A549 (cell line): ENCODE measurements around the gene SLC39A11. TPM values are rescaled to one million over a fixed set of nuclear protein-coding genes. Genes with fewer than 3 reads are reported as not detected.

Source experiments
- ATAC-seq, 2 experiments: fragments of 200-7000 bp in 1 of 2; fragments of >200 bp in 1 of 2; cut with Nextera tagmentation in 1 of 2; cut with Tn5 transposase in 1 of 2; 3 replicates each; pipeline versions ENCODE4 v1.8.0 to v1.9.1; 2018 to 2020; ENCODE audit warnings: mild to moderate bottlenecking in 1 of 2, moderate library complexity in 1 of 2
- CTCF ChIA-PET: fragments of 300-600 bp; sonication (Branson Sonifier 250); formaldehyde crosslinking; extraction: SDS; loops from one replicate; lab custom pipeline; 2021; ENCODE audit warnings: antibody characterized with exemption, inconsistent platforms; lab: Yijun Ruan, JAX
- POLR2A ChIA-PET: fragments of 350-600 bp; formaldehyde crosslinking; extraction: SDS; loops from one replicate; lab custom pipeline; 2021; ENCODE audit warnings: antibody characterized with exemption, inconsistent platforms; lab: Yijun Ruan, JAX
- DNase-seq, 2 experiments: peaks; one replicate each; pipeline versions ENCODE4 v3.0.0 to v3.0.0-alpha.2; 2011 to 2016; ENCODE audit warnings: low read depth in 1 of 2, low spot score in 1 of 2
- FAIRE-seq: peaks from 2 replicates; lab custom pipeline; 2011; peaks lifted over from hg19 to GRCh38; lab: Jason Lieb, UNC
- H3K27ac ChIP-seq, 2 experiments: fragments of >200 bp; sonication (Bioruptor Twin); formaldehyde crosslinking; 3 replicates each; pipeline ENCODE4 v1.5.1; 2016 to 2017
- H3K4me1 ChIP-seq: fragments of >200 bp; sonication (Bioruptor Twin); formaldehyde crosslinking; 3 replicates; pipeline ENCODE4 v1.6.1; 2016
- H3K4me2 ChIP-seq: fragments of >200 bp; sonication (Bioruptor Twin); formaldehyde crosslinking; 3 replicates; pipeline ENCODE4 v1.6.1; 2016
- H3K4me3 ChIP-seq: fragments of >200 bp; sonication (Bioruptor Twin); formaldehyde crosslinking; 3 replicates; pipeline ENCODE4 v1.5.1; 2016
- H3K9me3 ChIP-seq: fragments of >200 bp; sonication (Bioruptor Twin); formaldehyde crosslinking; 3 replicates; pipeline ENCODE4 v1.6.1; 2016
- BHLHE40 ChIP-seq: IDR thresholded peaks from 2 replicates; pipeline ENCODE4 v1.6.1; 2012; ENCODE audit warnings: low read depth, low read length, inconsistent platforms
- CEBPB ChIP-seq, 2 experiments: fragments of >200 bp in 1 of 2; sonication (Bioruptor Twin) in 1 of 2; formaldehyde crosslinking in 1 of 2; IDR thresholded peaks; 2 replicates each; pipeline ENCODE4 v1.6.1; 2012 to 2016
- CHD2 ChIP-seq: fragments of 150-350 bp; IDR thresholded peaks from 2 replicates; pipeline ENCODE4 v1.6.1; 2014; ENCODE audit warnings: low read length; ENCODE audit not compliant: partially characterized antibody
- ESRRA ChIP-seq: fragments of 150-350 bp; IDR thresholded peaks from 2 replicates; pipeline ENCODE4 v1.6.1; 2014; ENCODE audit warnings: mild to moderate bottlenecking, low read length, borderline replicate concordance
- FOSL2 ChIP-seq, 2 experiments: fragments of 450-650 bp in 1 of 2; fragments of >200 bp in 1 of 2; sonication (Bioruptor Twin) in 1 of 2; formaldehyde crosslinking; IDR thresholded peaks; 2 replicates each; pipeline versions ENCODE4 v1.5.0 to v1.6.1; 2016 to 2020; ENCODE audit warnings: mild to moderate bottlenecking in 1 of 2, moderate library complexity in 1 of 2
- HEYL ChIP-seq: fragments of 250-450 bp; sonication (Bioruptor Pico); IDR thresholded peaks from 2 replicates; pipeline ENCODE4 v1.8.0; 2021; ENCODE audit warnings: mild to moderate bottlenecking, moderate library complexity
- HOXA7 ChIP-seq: fragments of 250-450 bp; sonication (Bioruptor Pico); IDR thresholded peaks from 2 replicates; pipeline ENCODE4 v1.5.0; 2020; ENCODE audit warnings: mild to moderate bottlenecking, moderate library complexity
- HOXB13 ChIP-seq: fragments of 250-450 bp; sonication (Bioruptor Pico); IDR thresholded peaks from 2 replicates; pipeline ENCODE4 v1.5.0; 2020; ENCODE audit warnings: low read depth, mild to moderate bottlenecking, moderate library complexity
- JUN ChIP-seq, 2 experiments: fragments of >200 bp; sonication (Bioruptor Twin); formaldehyde crosslinking; IDR thresholded peaks; 2 replicates in 1 of 2; 3 replicates in 1 of 2; pipeline ENCODE4 v1.6.1; 2016 to 2017
- KDM1A ChIP-seq: fragments of 200-600 bp; sonication (generic); IDR thresholded peaks from 2 replicates; pipeline ENCODE4 v1.6.1; 2016; ENCODE audit warnings: low read depth, mild to moderate bottlenecking
- MAFK ChIP-seq: fragments of 450-650 bp; IDR thresholded peaks from 2 replicates; pipeline ENCODE4 v1.6.1; 2014; ENCODE audit not compliant: partially characterized antibody
- NFE2L2 ChIP-seq: fragments of 150-350 bp; conservative IDR thresholded peaks from 2 replicates; pipeline ENCODE4 v1.6.1; 2014; ENCODE audit warnings: low read length
- NR3C1 ChIP-seq: fragments of >200 bp; sonication (Bioruptor Twin); formaldehyde crosslinking; IDR thresholded peaks from 3 replicates; pipeline ENCODE4 v1.6.1; 2017
- RAD21 ChIP-seq, 2 experiments: fragments of >200 bp in 1 of 2; sonication (Bioruptor Twin) in 1 of 2; formaldehyde crosslinking in 1 of 2; IDR thresholded peaks in 1 of 2; conservative IDR thresholded peaks in 1 of 2; 2 replicates in 1 of 2; 3 replicates in 1 of 2; pipeline ENCODE4 v1.6.1; 2012 to 2018; ENCODE audit warnings: inconsistent platforms in 1 of 2
- RARB ChIP-seq: fragments of 250-450 bp; sonication (Bioruptor Pico); IDR thresholded peaks from 2 replicates; pipeline ENCODE4 v1.8.0; 2021; ENCODE audit warnings: mild to moderate bottlenecking, moderate library complexity
- RCOR1 ChIP-seq: fragments of 150-350 bp; IDR thresholded peaks from 2 replicates; pipeline ENCODE4 v1.6.1; 2014; ENCODE audit warnings: antibody characterized with exemption, low read length, low read depth
- TP53 ChIP-seq: fragments of 250-450 bp; sonication (Bioruptor Pico); IDR thresholded peaks from 2 replicates; pipeline ENCODE4 v1.5.0; 2021; ENCODE audit warnings: mild to moderate bottlenecking, moderate library complexity
- ZC3H11A ChIP-seq: fragments of 450-650 bp; IDR thresholded peaks from 2 replicates; pipeline ENCODE4 v1.6.1; 2014; ENCODE audit warnings: antibody characterized with exemption, mild to moderate bottlenecking
- ZNF302 ChIP-seq: fragments of 250-450 bp; sonication (Bioruptor Pico); IDR thresholded peaks from 2 replicates; pipeline ENCODE4 v1.9.0; 2021; ENCODE audit warnings: inconsistent platforms, mild to moderate bottlenecking, moderate library complexity
- ZSCAN20 ChIP-seq: fragments of 250-450 bp; sonication (Bioruptor Pico); IDR thresholded peaks from 2 replicates; pipeline ENCODE4 v1.8.0; 2022; ENCODE audit warnings: mild to moderate bottlenecking, moderate library complexity
- WGBS: methylation state at CpG from one replicate; pipeline ENCODE4 v1.1.6; 2017; ENCODE audit errors: missing lambda C conversion rate; 5-methylcytosine and 5-hydroxymethylcytosine counted together
- polyA plus RNA-seq, 4 experiments: library from polyadenylated mRNA; depleted of rRNA in 3 of 4; stranded (reverse); fragments of >200 nt; fragmentation: RNase III in 1 of 4; extraction: RNeasy Plus Mini Kit Qiagen cat#74134 plus additional on column Dnase treatment in 1 of 4; gene quantifications; 2 replicates in 3 of 4; 3 replicates in 1 of 4; pipeline ENCODE4 v1.2.3, GENCODE V29; 2011 to 2017
- TF ChIP-seq, protein P1 (sequence below): fragments of 250-450 bp; sonication (Bioruptor Pico); IDR thresholded peaks from 2 replicates; pipeline ENCODE4 v1.5.0; 2021; ENCODE audit warnings: mild to moderate bottlenecking, moderate library complexity, borderline replicate concordance
- TF ChIP-seq, protein P2 (sequence below): IDR thresholded peaks from 2 replicates; pipeline ENCODE4 v1.6.1; 2012
- TF ChIP-seq, protein P3 (sequence below): fragments of >200 bp; sonication (Bioruptor Twin); formaldehyde crosslinking; IDR thresholded peaks from 3 replicates; pipeline ENCODE4 v1.5.1; 2016

The SLC39A11 gene
- polyA plus RNA-seq, 2 of the 4 experiments (the other 2 are of a cell fraction): 18.4 to 25.2 TPM

DNA sequence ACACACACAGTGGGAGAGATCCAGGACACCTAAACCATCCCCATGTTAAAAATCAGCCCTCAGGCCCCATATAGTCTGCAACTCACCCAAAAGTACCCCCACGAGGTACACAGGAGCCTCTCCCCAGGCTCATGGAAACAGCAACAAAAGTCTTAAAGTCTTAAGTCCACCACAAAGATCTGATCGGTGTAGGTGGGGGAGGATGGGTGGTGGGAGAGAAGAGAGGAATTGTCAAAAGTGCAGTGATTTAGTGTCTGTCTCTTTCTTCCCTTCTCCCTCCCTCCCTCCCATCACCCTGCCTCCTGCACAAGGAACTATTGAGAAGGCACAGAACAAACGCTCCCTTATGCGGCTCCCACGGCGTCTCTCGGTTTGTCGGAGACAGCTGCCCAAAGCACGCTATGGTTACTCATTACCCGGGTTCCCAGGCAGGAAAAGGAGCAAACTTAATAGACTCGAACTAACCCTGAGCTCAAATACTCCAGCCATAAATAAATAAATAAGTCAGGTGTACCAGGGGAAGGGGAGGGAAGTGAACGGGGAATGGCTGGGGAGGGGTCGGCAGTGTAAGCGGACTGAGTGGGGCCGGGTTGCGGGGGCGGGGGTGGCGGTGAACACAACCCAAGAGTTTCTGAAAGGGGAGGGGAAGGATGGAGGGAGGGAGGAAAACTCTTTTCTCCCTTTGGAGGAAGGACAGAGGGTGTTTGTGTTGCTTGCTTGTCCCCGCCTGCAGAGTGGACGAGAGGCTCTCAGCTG lies 477.4 kb downstream of the SLC39A11 start (continued):
- TF ChIP-seq, protein P1, sequence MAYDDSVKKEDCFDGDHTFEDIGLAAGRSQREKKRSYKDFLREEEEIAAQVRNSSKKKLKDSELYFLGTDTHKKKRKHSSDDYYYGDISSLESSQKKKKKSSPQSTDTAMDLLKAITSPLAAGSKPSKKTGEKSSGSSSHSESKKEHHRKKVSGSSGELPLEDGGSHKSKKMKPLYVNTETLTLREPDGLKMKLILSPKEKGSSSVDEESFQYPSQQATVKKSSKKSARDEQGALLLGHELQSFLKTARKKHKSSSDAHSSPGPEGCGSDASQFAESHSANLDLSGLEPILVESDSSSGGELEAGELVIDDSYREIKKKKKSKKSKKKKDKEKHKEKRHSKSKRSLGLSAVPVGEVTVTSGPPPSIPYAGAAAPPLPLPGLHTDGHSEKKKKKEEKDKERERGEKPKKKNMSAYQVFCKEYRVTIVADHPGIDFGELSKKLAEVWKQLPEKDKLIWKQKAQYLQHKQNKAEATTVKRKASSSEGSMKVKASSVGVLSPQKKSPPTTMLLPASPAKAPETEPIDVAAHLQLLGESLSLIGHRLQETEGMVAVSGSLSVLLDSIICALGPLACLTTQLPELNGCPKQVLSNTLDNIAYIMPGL (CRISPR knock-in tag): no peak
- TF ChIP-seq FOSL2 (IDR thresholded peaks at IDR 0.05) (no peak), FOSL2 (CRISPR knock-in tag; IDR thresholded peaks at IDR 0.05) (no peak; the same call in 1 of the 2 replicates), CHD2 (no peak), BHLHE40 (no peak), HEYL (no peak), JUN (IDR thresholded peaks at IDR 0.05) (0 out of 5 replicates have a peak, but pooled peaks of 1 of the 2 experiments have one; percentile 72)

DNA sequence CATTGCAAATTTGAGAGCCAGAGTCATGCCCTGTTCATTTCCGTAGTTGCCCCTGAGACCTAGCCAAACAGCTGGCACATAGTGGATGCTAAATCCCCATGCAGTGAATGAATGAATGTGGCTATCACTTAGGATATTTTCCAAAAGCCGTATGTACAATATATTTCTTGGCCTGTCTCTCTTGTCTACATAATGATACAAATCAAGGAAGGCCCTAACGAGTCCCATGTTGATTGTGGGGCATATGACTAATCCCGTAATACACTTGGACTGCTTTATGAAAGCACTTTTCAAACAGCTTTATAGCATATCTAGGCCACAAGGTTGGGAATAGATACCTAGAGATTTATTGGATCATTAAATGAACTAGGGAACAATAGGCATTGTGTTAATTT lies 478.0 kb downstream of the SLC39A11 start:
- H3K9me3 ChIP-seq: no peaks in the 10 kb centered on the region
- H3K27ac ChIP-seq: peak overlapping the region; percentile 89 to 99
- 0 out of 2 replicates have a peak, but pooled peaks have one; percentile 3 for TF ChIP-seq ZSCAN20 (CRISPR knock-in tag)
- TF ChIP-seq NFE2L2: no peak
- TF ChIP-seq JUN (IDR thresholded peaks at IDR 0.05): no peak
- no peak for TF ChIP-seq RARB (CRISPR knock-in tag)
- no peak for TF ChIP-seq HOXA7
- TF ChIP-seq, protein P2, sequence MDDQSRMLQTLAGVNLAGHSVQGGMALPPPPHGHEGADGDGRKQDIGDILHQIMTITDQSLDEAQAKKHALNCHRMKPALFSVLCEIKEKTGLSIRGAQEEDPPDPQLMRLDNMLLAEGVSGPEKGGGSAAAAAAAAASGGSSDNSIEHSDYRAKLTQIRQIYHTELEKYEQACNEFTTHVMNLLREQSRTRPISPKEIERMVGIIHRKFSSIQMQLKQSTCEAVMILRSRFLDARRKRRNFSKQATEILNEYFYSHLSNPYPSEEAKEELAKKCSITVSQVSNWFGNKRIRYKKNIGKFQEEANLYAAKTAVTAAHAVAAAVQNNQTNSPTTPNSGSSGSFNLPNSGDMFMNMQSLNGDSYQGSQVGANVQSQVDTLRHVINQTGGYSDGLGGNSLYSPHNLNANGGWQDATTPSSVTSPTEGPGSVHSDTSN: no peak
- no peak for TF ChIP-seq RAD21 (conservative IDR thresholded peaks at IDR 0.05 in 1 of 2, IDR thresholded peaks at IDR 0.05 in 1 of 2)
- TF ChIP-seq, protein P3, sequence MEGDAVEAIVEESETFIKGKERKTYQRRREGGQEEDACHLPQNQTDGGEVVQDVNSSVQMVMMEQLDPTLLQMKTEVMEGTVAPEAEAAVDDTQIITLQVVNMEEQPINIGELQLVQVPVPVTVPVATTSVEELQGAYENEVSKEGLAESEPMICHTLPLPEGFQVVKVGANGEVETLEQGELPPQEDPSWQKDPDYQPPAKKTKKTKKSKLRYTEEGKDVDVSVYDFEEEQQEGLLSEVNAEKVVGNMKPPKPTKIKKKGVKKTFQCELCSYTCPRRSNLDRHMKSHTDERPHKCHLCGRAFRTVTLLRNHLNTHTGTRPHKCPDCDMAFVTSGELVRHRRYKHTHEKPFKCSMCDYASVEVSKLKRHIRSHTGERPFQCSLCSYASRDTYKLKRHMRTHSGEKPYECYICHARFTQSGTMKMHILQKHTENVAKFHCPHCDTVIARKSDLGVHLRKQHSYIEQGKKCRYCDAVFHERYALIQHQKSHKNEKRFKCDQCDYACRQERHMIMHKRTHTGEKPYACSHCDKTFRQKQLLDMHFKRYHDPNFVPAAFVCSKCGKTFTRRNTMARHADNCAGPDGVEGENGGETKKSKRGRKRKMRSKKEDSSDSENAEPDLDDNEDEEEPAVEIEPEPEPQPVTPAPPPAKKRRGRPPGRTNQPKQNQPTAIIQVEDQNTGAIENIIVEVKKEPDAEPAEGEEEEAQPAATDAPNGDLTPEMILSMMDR: no peak
- TF ChIP-seq MAFK: no peak
- TF ChIP-seq FOSL2 (IDR thresholded peaks at IDR 0.05): no peak
- no peak; the same call in 1 of the 2 replicates for TF ChIP-seq FOSL2 (CRISPR knock-in tag; IDR thresholded peaks at IDR 0.05)
- TF ChIP-seq ZNF302 (CRISPR knock-in tag): peak; percentile 14; the same call in 1 of the 2 replicates
- no peak for TF ChIP-seq KDM1A
- TF ChIP-seq CHD2: no peak
- no peak for TF ChIP-seq TP53 (CRISPR knock-in tag)
- no peak for TF ChIP-seq NR3C1
- no peak for TF ChIP-seq RCOR1
- TF ChIP-seq ESRRA: no peak
- no peak for TF ChIP-seq CEBPB (IDR thresholded peaks at IDR 0.05)
- TF ChIP-seq ZC3H11A: no peak
- TF ChIP-seq HOXB13 (CRISPR knock-in tag): peak; percentile 23; the same call in 1 of the 2 replicates
- peak; percentile 10 to 14; a peak in 4 of 6 replicates for ATAC-seq
- 10% methylated on average over 4 of the region's 4 CpGs for WGBS
- FAIRE-seq: peak; percentile 89
- peak overlapping the region; percentile 28 for H3K4me3 ChIP-seq
- POLR2A ChIA-PET: interaction anchor here (0.9 to 6.0 kb wide), 6 partner anchors 11 to 92 kb away, joined by 3 to 93 read pairs (median 5); no protein-coding TSS in a partner anchor
- CTCF ChIA-PET: interaction anchor here (0.8 to 5.8 kb wide), 9 partner anchors 10 to 113 kb away, joined by 3 to 49 read pairs (median 5); no protein-coding TSS in a partner anchor
- H3K4me2 ChIP-seq: peak overlapping the region; percentile 94
- H3K4me1 ChIP-seq: peaks cover 74% of the 10 kb centered on the region
- DNase-seq: peak in 1 of 2 experiments; percentile 36
